K562 (cell line): Measurements from ENCODE around the gene BRWD1. TPM values are rescaled to one million over a fixed set of nuclear protein-coding genes. Genes with fewer than 3 reads are reported as not detected.

ENCODE experiments used
- CBX3 ChIP-seq, 2 experiments: IDR thresholded peaks; 1 replicate in 1 of 2; 2 replicates in 1 of 2; pipeline ENCODE4 v1.6.1; 2012; ENCODE audit warnings: inconsistent platforms in 2 of 2, low read length in 2 of 2, borderline replicate concordance in 1 of 2, control low read depth in 1 of 2
- DACH1 ChIP-seq: fragments of 450-650 bp; IDR thresholded peaks from 2 replicates; pipeline ENCODE4 v1.6.1; 2018; ENCODE audit not compliant: partially characterized antibody
- HDGF ChIP-seq: fragments of 450-650 bp; IDR thresholded peaks from 2 replicates; pipeline ENCODE4 v1.6.1; 2016
- KDM5B ChIP-seq: fragments of 200-600 bp; sonication (generic); IDR thresholded peaks from 2 replicates; pipeline ENCODE4 v1.6.1; 2012; ENCODE audit warnings: low read depth, mild to moderate bottlenecking, moderate library complexity, low read length, control low read depth, inconsistent platforms; ENCODE audit not compliant: insufficient replicate concordance
- KLF10 ChIP-seq: fragments of 250-450 bp; sonication (Bioruptor Pico); IDR thresholded peaks from 2 replicates; pipeline ENCODE4 v1.6.1; 2021; ENCODE audit warnings: matching md5 sums
- KLF13 ChIP-seq: fragments of 450-650 bp; IDR thresholded peaks from 2 replicates; pipeline ENCODE4 v1.6.1; 2016; ENCODE audit warnings: missing genetic modification characterization, low read depth, mild to moderate bottlenecking, missing compliant biosample characterization, moderate library complexity, borderline replicate concordance
- MTA2 ChIP-seq: fragments of 450-650 bp; IDR thresholded peaks from 2 replicates; pipeline ENCODE4 v1.6.1; 2016; ENCODE audit warnings: low read depth
- NCOA4 ChIP-seq: fragments of 450-650 bp; IDR thresholded peaks from 2 replicates; pipeline ENCODE4 v1.6.1; 2018; ENCODE audit warnings: mild to moderate bottlenecking; ENCODE audit not compliant: partially characterized antibody
- PCBP1 ChIP-seq: fragments of 200-400 bp; formaldehyde crosslinking; IDR thresholded peaks from 2 replicates; pipeline ENCODE4 v1.6.1; 2018; ENCODE audit warnings: mild to moderate bottlenecking, low read depth, low read length; ENCODE audit not compliant: poor library complexity, severe bottlenecking
- PHF20 ChIP-seq: fragments of 450-650 bp; IDR thresholded peaks from 2 replicates; pipeline ENCODE4 v1.6.1; 2018; ENCODE audit not compliant: partially characterized antibody
- TFAM ChIP-seq: fragments of 250-450 bp; sonication (Bioruptor Pico); conservative IDR thresholded peaks from 2 replicates; pipeline ENCODE4 v1.5.0; 2021; ENCODE audit warnings: mild to moderate bottlenecking, moderate library complexity
- TGIF2 ChIP-seq: sonication (generic); formaldehyde crosslinking; IDR thresholded peaks from 2 replicates; pipeline ENCODE4 v1.8.1; 2022; ENCODE audit warnings: mild to moderate bottlenecking, missing genetic modification reagents, moderate library complexity
- ZBED1 ChIP-seq: IDR thresholded peaks from 2 replicates; pipeline ENCODE4 v1.6.1; 2014
- ZBTB1 ChIP-seq: sonication (generic); formaldehyde crosslinking; IDR thresholded peaks from 2 replicates; pipeline ENCODE4 v1.8.1; 2023; ENCODE audit warnings: missing genetic modification reagents, low read depth, mild to moderate bottlenecking, borderline replicate concordance
- ZC3H11A ChIP-seq: IDR thresholded peaks from 2 replicates; pipeline ENCODE4 v1.6.1; 2012; ENCODE audit warnings: low read depth, low read length, improper control_type of control experiment
- ZC3H8 ChIP-seq: fragments of 450-650 bp; IDR thresholded peaks from 2 replicates; pipeline ENCODE4 v1.6.1; 2017
- ZEB2 ChIP-seq: fragments of 450-650 bp; IDR thresholded peaks from 2 replicates; pipeline ENCODE4 v1.6.1; 2016
- ZFP30 ChIP-seq: fragments of 250-450 bp; sonication (Bioruptor Pico); IDR thresholded peaks from 2 replicates; pipeline ENCODE4 v1.8.0; 2022; ENCODE audit warnings: moderate library complexity, mild to moderate bottlenecking, inconsistent platforms, borderline replicate concordance
- ZNF384 ChIP-seq: IDR thresholded peaks from 2 replicates; pipeline ENCODE4 v1.6.1; 2012; ENCODE audit warnings: low read depth, low read length, improper control_type of control experiment
- ZNF707 ChIP-seq: fragments of 250-450 bp; sonication (Bioruptor Pico); conservative IDR thresholded peaks from 2 replicates; pipeline ENCODE4 v1.8.0; 2022; ENCODE audit warnings: inconsistent platforms, mild to moderate bottlenecking, moderate library complexity
- polyA plus RNA-seq, 8 experiments: library from polyadenylated mRNA; depleted of rRNA in 4 of 8; stranded (reverse) in 5 of 8; unstranded in 3 of 8; fragments of >200 nt; fragmentation: Nextera tagmentation in 2 of 8; fragmentation: Illumina TruSeq in 1 of 8; extraction: Ambion mirVana in 2 of 8; extraction: Trizol in 1 of 8; gene quantifications; 2 replicates each; pipeline versions ENCODE4 v1.2.1 to v1.2.3, GENCODE V29; 2011 to 2014; ENCODE audit warnings: inconsistent platforms in 1 of 8, missing spikeins in 1 of 8
- total RNA-seq, 7 experiments: library from RNA; depleted of rRNA in 6 of 7; stranded (reverse); fragments of >200 nt in 6 of 7; fragmentation: Illumina TruSeq in 2 of 7; extraction: Trizol in 2 of 7; gene quantifications; 2 replicates each; pipeline versions ENCODE4 v1.2.1 to v1.2.3, GENCODE V29; 2011 to 2021; ENCODE audit warnings: low replicate concordance in 1 of 7
- TF ChIP-seq, protein P1 (sequence below): sonication (generic); formaldehyde crosslinking; IDR thresholded peaks from 2 replicates; pipeline ENCODE4 v1.8.0; 2022; ENCODE audit warnings: missing genetic modification reagents, mild to moderate bottlenecking, moderate library complexity, borderline replicate concordance
- TF ChIP-seq, protein P2 (sequence below): fragments of 450-650 bp; formaldehyde crosslinking; IDR thresholded peaks from 2 replicates; pipeline ENCODE4 v1.4.0; 2022; ENCODE audit warnings: mild to moderate bottlenecking, moderate library complexity
- TF ChIP-seq, protein P3 (sequence below): sonication (generic); formaldehyde crosslinking; IDR thresholded peaks from 2 replicates; pipeline ENCODE4 v1.8.0; 2022; ENCODE audit warnings: missing genetic modification reagents, mild to moderate bottlenecking, borderline replicate concordance
- TF ChIP-seq, protein P4 (sequence below): fragments of 450-650 bp; formaldehyde crosslinking; IDR thresholded peaks from 2 replicates; pipeline ENCODE4 v1.4.0; 2022; ENCODE audit warnings: missing genetic modification characterization
- TF ChIP-seq, protein P5 (sequence below): fragments of 450-650 bp; formaldehyde crosslinking; IDR thresholded peaks from 2 replicates; pipeline ENCODE4 v1.4.0; 2020; ENCODE audit warnings: mild to moderate bottlenecking, moderate library complexity

BRWD1 gene
- total and polyA plus RNA-seq, 9 of the 15 experiments (the other 6 are each of a cell fraction or from before 2014, with no cell fraction given) = 10.1 to 60.2 (median 34.1) TPM

DNA sequence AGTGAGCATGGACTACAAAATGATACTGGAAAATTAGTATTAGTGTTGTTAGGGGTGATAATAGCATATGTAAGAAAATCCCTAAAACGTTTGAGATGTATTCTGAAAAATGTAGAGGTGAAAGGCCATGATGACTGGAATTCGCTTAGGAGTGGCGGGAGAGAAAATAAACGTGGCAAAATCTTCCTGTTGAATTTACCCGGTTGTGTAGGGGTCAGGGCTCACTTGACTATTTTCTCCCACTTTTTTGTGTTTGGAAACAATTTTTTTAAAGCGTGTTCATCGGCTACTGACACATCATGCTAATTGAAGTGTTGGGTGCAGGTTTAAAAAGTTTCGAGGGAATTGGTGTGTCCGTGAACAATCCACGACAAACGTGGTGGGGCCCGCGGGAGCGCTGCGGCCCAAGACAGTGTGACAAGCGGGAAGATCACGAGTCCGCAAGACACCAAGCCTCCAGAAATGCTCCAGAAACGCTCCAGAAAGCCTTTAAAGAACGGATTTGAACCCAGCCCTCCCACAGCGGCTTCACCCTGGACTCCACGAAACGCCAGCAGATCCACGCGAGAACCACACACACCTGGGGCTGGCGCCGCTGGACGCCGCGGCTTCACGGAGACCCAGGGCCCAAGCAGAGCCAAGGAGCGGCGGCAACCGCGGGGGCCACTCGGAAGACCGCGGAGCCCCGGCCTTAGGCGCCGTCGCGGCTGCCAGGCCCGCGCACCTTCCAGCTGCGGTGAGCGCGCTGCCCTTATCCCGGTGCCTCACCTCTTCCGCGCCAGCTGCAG lies 130.8 kb downstream of the BRWD1 start (continued):
- TF ChIP-seq ZEB2 (peak; percentile 49; the same call in 1 of the 2 replicates), KLF13 (tag) (no peak), PHF20 (no peak), TFAM (CRISPR knock-in tag) (no peak), ZNF384 (no peak), ZBTB1 (CRISPR knock-in tag) (peak; percentile 89), ZC3H8 (no peak), PCBP1 (no peak), NCOA4 (no peak), ZFP30 (CRISPR knock-in tag) (no peak), CBX3 (IDR thresholded peaks at IDR 0.05; ENCODE audit: borderline replicate concordance in 1 of 2, low read length in 2 of 2) (no peak), ZBED1 (no peak), ZC3H11A (no peak), MTA2 (no peak), TGIF2 (0 out of 2 replicates have a peak, but pooled peaks have one; percentile 63), KDM5B (no peak), DACH1 (no peak), ZNF707 (CRISPR knock-in tag) (no peak), KLF10 (CRISPR knock-in tag) (no peak), HDGF (no peak)
- TF ChIP-seq, protein P1, sequence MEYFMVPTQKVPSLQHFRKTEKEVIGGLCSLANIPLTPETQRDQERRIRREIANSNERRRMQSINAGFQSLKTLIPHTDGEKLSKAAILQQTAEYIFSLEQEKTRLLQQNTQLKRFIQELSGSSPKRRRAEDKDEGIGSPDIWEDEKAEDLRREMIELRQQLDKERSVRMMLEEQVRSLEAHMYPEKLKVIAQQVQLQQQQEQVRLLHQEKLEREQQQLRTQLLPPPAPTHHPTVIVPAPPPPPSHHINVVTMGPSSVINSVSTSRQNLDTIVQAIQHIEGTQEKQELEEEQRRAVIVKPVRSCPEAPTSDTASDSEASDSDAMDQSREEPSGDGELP (CRISPR knock-in tag) = no peak
- TF ChIP-seq, protein P2, sequence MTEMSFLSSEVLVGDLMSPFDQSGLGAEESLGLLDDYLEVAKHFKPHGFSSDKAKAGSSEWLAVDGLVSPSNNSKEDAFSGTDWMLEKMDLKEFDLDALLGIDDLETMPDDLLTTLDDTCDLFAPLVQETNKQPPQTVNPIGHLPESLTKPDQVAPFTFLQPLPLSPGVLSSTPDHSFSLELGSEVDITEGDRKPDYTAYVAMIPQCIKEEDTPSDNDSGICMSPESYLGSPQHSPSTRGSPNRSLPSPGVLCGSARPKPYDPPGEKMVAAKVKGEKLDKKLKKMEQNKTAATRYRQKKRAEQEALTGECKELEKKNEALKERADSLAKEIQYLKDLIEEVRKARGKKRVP = no peak
- TF ChIP-seq, protein P3, sequence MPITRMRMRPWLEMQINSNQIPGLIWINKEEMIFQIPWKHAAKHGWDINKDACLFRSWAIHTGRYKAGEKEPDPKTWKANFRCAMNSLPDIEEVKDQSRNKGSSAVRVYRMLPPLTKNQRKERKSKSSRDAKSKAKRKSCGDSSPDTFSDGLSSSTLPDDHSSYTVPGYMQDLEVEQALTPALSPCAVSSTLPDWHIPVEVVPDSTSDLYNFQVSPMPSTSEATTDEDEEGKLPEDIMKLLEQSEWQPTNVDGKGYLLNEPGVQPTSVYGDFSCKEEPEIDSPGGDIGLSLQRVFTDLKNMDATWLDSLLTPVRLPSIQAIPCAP = no peak
- TF ChIP-seq, protein P4, sequence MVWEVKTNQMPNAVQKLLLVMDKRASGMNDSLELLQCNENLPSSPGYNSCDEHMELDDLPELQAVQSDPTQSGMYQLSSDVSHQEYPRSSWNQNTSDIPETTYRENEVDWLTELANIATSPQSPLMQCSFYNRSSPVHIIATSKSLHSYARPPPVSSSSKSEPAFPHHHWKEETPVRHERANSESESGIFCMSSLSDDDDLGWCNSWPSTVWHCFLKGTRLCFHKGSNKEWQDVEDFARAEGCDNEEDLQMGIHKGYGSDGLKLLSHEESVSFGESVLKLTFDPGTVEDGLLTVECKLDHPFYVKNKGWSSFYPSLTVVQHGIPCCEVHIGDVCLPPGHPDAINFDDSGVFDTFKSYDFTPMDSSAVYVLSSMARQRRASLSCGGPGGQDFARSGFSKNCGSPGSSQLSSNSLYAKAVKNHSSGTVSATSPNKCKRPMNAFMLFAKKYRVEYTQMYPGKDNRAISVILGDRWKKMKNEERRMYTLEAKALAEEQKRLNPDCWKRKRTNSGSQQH (CRISPR knock-in tag) = no peak
- TF ChIP-seq, protein P5, sequence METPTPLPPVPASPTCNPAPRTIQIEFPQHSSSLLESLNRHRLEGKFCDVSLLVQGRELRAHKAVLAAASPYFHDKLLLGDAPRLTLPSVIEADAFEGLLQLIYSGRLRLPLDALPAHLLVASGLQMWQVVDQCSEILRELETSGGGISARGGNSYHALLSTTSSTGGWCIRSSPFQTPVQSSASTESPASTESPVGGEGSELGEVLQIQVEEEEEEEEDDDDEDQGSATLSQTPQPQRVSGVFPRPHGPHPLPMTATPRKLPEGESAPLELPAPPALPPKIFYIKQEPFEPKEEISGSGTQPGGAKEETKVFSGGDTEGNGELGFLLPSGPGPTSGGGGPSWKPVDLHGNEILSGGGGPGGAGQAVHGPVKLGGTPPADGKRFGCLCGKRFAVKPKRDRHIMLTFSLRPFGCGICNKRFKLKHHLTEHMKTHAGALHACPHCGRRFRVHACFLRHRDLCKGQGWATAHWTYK = no peak
